Thyroid gland (tissue), 4 donors: ENCODE results near the gene POMT1.

ENCODE experiments used
- CTCF ChIP-seq, 6 experiments: fragments of 200-600 bp in 3 of 6; fragments of 450-650 bp in 3 of 6; sonication (generic) in 3 of 6; IDR thresholded peaks; one replicate each; pipeline ENCODE4 v1.5.1; 2016 to 2019; ENCODE audit warnings: antibody characterized with exemption in 6 of 6, mild to moderate bottlenecking in 2 of 6, inconsistent platforms in 1 of 6, moderate library complexity in 1 of 6
- POLR2A ChIP-seq, 2 donors: fragments of 450-650 bp; IDR thresholded peaks; one replicate each; pipeline ENCODE4 v1.6.1; 2017; ENCODE audit warnings: antibody characterized with exemption in 2 of 2, mild to moderate bottlenecking in 2 of 2, moderate library complexity in 1 of 2

DNA sequence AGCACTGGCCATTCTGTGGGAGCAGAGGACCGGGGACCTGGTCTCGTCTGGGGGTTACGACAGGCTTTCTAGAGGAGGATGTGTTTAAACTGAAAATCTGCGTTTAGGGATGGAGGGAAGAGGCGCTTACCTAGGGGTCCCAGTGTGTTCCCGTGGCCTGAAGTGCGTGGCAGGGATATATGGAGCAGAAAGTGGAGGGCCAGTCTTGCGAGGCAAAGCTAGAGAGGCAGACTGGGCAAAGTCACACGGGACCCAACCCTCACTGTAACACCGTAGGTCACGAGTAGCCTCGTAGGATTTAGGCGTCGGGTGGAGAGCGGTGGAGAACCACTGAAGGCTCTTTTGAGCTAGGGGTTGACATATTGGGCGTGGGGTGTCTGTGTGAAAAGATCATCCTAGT, 32.8 kb upstream of the POMT1 start:
- TF ChIP-seq CTCF (IDR thresholded peaks at IDR 0.05): no peak
- TF ChIP-seq POLR2A (IDR thresholded peaks at IDR 0.05): no peak
